Keratinocyte (primary cell): ENCODE data around the gene IL1RL2. TPM values are rescaled to one million over a fixed set of nuclear protein-coding genes. Genes with fewer than 3 reads are reported as not detected.

Source experiments
- DNase-seq: peaks from one replicate; pipeline ENCODE4 v3.0.0-alpha.2; 2011; ENCODE audit warnings: low read depth, missing footprints, low spot score
- FAIRE-seq: peaks from 2 replicates; lab custom pipeline; 2011; peaks lifted over from hg19 to GRCh38; lab: Jason Lieb, UNC
- H2AFZ ChIP-seq: 2 replicates; pipeline ENCODE4 v1.6.0; 2012; ENCODE audit warnings: low read length, control low read depth, inconsistent platforms; ENCODE audit not compliant: control insufficient read depth
- H3K27ac ChIP-seq: 2 replicates; pipeline ENCODE4 v1.5.1; 2011; ENCODE audit warnings: low read length; ENCODE audit not compliant: control insufficient read depth, insufficient read depth
- H3K27me3 ChIP-seq: 3 replicates; pipeline ENCODE4 v1.6.0; 2011; ENCODE audit warnings: low read length; ENCODE audit not compliant: control insufficient read depth, insufficient read depth; ENCODE audit errors: extremely low read depth
- H3K36me3 ChIP-seq, 2 experiments: 2 replicates in 1 of 2; 3 replicates in 1 of 2; pipeline ENCODE4 v1.5.1; 2011; ENCODE audit warnings: low read length in 2 of 2, mild to moderate bottlenecking in 1 of 2; ENCODE audit not compliant: control insufficient read depth in 2 of 2, insufficient read depth in 2 of 2; ENCODE audit errors: extremely low read depth in 1 of 2
- H3K4me1 ChIP-seq: 3 replicates; pipeline ENCODE4 v1.5.1; 2011; ENCODE audit warnings: low read length; ENCODE audit not compliant: control insufficient read depth, insufficient read depth; ENCODE audit errors: extremely low read depth
- H3K4me2 ChIP-seq: 3 replicates; pipeline ENCODE4 v1.6.0; 2011; ENCODE audit warnings: low read depth, low read length; ENCODE audit not compliant: control insufficient read depth, insufficient read depth; ENCODE audit errors: extremely low read depth
- H3K4me3 ChIP-seq, 3 experiments: fragments of 200-600 bp in 1 of 3; sonication (generic) in 1 of 3; 2 replicates in 2 of 3; 3 replicates in 1 of 3; pipeline ENCODE4 v1.5.1; 2011 to 2016; ENCODE audit warnings: low read length in 3 of 3, mild to moderate bottlenecking in 3 of 3, control low read depth in 2 of 3, inconsistent platforms in 1 of 3, low read depth in 1 of 3, mixed read lengths in 1 of 3, mixed run types in 1 of 3, moderate library complexity in 1 of 3; ENCODE audit not compliant: control insufficient read depth in 2 of 3, insufficient read depth in 2 of 3; ENCODE audit errors: extremely low read depth in 1 of 3
- H3K79me2 ChIP-seq: 2 replicates; pipeline ENCODE4 v1.6.0; 2012; ENCODE audit warnings: low read length; ENCODE audit not compliant: control insufficient read depth, insufficient read depth
- H3K9ac ChIP-seq: 3 replicates; pipeline ENCODE4 v1.6.0; 2011; ENCODE audit warnings: low read length; ENCODE audit not compliant: control insufficient read depth, insufficient read depth; ENCODE audit errors: extremely low read depth
- H3K9me1 ChIP-seq: 3 replicates; pipeline ENCODE4 v1.6.0; 2011; ENCODE audit warnings: low read length; ENCODE audit not compliant: control insufficient read depth, insufficient read depth; ENCODE audit errors: extremely low read depth
- H3K9me3 ChIP-seq: 2 replicates; pipeline ENCODE4 v1.5.1; 2012; ENCODE audit warnings: low read depth, low read length; ENCODE audit not compliant: control insufficient read depth
- H4K20me1 ChIP-seq: 3 replicates; pipeline ENCODE4 v1.6.0; 2011; ENCODE audit warnings: low read length; ENCODE audit not compliant: control insufficient read depth, insufficient read depth; ENCODE audit errors: extremely low read depth
- CTCF ChIP-seq, 3 experiments: IDR thresholded peaks in 1 of 3; conservative IDR thresholded peaks in 1 of 3; optimal IDR thresholded peaks in 1 of 3; 2 replicates in 2 of 3; 3 replicates in 1 of 3; pipeline versions ENCODE3 to v1.5.1; 2011; ENCODE audit warnings: low read length in 3 of 3, mild to moderate bottlenecking in 3 of 3, moderate library complexity in 2 of 3, control low read depth in 1 of 3, inconsistent platforms in 1 of 3; ENCODE audit not compliant: insufficient read depth in 2 of 3; ENCODE audit errors: extremely low read depth in 1 of 3
- EZH2 ChIP-seq: IDR thresholded peaks from one replicate; pipeline ENCODE4 v1.6.1; 2012; ENCODE audit warnings: inconsistent platforms, mild to moderate bottlenecking, low read length, moderate library complexity
- dilution Hi-C: fragments of 300-500 bp; cut with MboI; formaldehyde crosslinking; loops from one replicate; pipeline ENCODE4 v1.7.0; 2020; ENCODE audit warnings: low sequenced_read_pairs; ENCODE audit not compliant: extremely low pct_ligation_motif_present
- polyA plus RNA-seq, 5 experiments: library from polyadenylated mRNA; depleted of rRNA in 3 of 5; stranded (reverse) in 3 of 5; stranded (forward) in 1 of 5; unstranded in 1 of 5; fragments of >200 nt; gene quantifications; 1 replicate in 1 of 5; 2 replicates in 3 of 5; 3 replicates in 1 of 5; pipeline versions ENCODE4 v1.2.1 to v1.2.3, GENCODE V29; 2011 to 2012; ENCODE audit warnings: missing spikeins in 2 of 5, low read depth in 1 of 5, low replicate concordance in 1 of 5

IL1RL2 gene
- polyA plus RNA-seq, 1 donor (not counting 4 experiments of a cell fraction or from before 2014, with no cell fraction given): 1.5 TPM

- dilution Hi-C loops: no loop called here
- no peak for DNase-seq
Measured at GRCh38 chr2:102141970-102142828, 44.6 kb upstream of the IL1RL2 start, which contains the start of gene IL1R1. TSS of gene IL1R1 (plus strand) at chr2:102142746. CDS start at chr2:102157725, 14,979 bp downstream.

GRCh38 chr2:102142829-102143449, 43.9 kb upstream of the IL1RL2 start:
- Histone ChIP-seq H3K27ac (peak overlapping the region; percentile 21), H3K36me3 (no peaks in the 10 kb centered on the region), H3K4me3 (peak overlapping the region; percentile 43 to 72 (median 61)), H3K27me3 (no peaks in the 10 kb centered on the region), H2AFZ (peak overlapping the region; percentile 98), H3K79me2 (no peaks in the 10 kb centered on the region), H4K20me1 (no peaks in the 10 kb centered on the region), H3K4me1 (peaks cover 3% of the 10 kb centered on the region), H3K9ac (peak overlapping the region; percentile 60), H3K4me2 (peak overlapping the region; percentile 76), H3K9me1 (no peaks in the 10 kb centered on the region), H3K9me3 (peaks cover 21% of the 10 kb centered on the region)
- no peak for TF ChIP-seq CTCF (optimal IDR thresholded peaks at IDR 0.05 in 1 of 3, IDR thresholded peaks at IDR 0.05 in 1 of 3, conservative IDR thresholded peaks at IDR 0.05 in 1 of 3; ENCODE audit: extremely low read depth in 1 of 3, insufficient read depth in 2 of 3, low read length in 3 of 3)
- no peak for TF ChIP-seq EZH2
- dilution Hi-C loops: no loop called here
- no peak for DNase-seq
- FAIRE-seq: peak; percentile 55

More at GRCh38 chr2:102141970-102142828, 44.6 kb upstream of the IL1RL2 start, which contains the start of gene IL1R1:
- Histone ChIP-seq H3K27ac (peak within 1 kb of the TSS; percentile 33), H3K4me1 (peaks cover 3% of the 10 kb centered on the region), H2AFZ (peak within 1 kb of the TSS; percentile 98), H3K9me1 (no peaks in the 10 kb centered on the region), H3K4me3 (peak within 1 kb of the TSS; percentile 43 to 72 (median 71)), H3K27me3 (no peaks in the 10 kb centered on the region), H3K79me2 (no peaks in the 10 kb centered on the region), H4K20me1 (no peaks in the 10 kb centered on the region), H3K9ac (peak within 1 kb of the TSS; percentile 60), H3K36me3 (no peaks in the 10 kb centered on the region), H3K4me2 (peak within 1 kb of the TSS; percentile 76), H3K9me3 (peaks cover 20% of the 10 kb centered on the region)
- TF ChIP-seq EZH2 (no peak), CTCF (optimal IDR thresholded peaks at IDR 0.05 in 1 of 3, IDR thresholded peaks at IDR 0.05 in 1 of 3, conservative IDR thresholded peaks at IDR 0.05 in 1 of 3; ENCODE audit: extremely low read depth in 1 of 3, insufficient read depth in 2 of 3, low read length in 3 of 3) (no peak)
- no peak for FAIRE-seq
